CD14-positive monocyte (primary cell): ENCODE data around the gene CXCR4. TPM values are rescaled to one million over a fixed set of nuclear protein-coding genes. Genes with fewer than 3 reads are reported as not detected.

Source experiments
- DNase-seq, 3 donors: peaks; one replicate each; pipeline ENCODE4 v3.0.0-alpha.2; 2011 to 2022
- H2AFZ ChIP-seq: 2 replicates; pipeline ENCODE4 v1.6.0; 2012; ENCODE audit warnings: mild to moderate bottlenecking, low read depth, low read length, inconsistent platforms; ENCODE audit not compliant: insufficient read depth, poor library complexity, severe bottlenecking
- H3K27ac ChIP-seq, 2 donors: 1 replicate in 1 of 2; 2 replicates in 1 of 2; pipeline ENCODE4 v1.5.1; 2012 to 2013; ENCODE audit warnings: low read length in 2 of 2, control low read depth in 1 of 2, inconsistent platforms in 1 of 2, low read depth in 1 of 2, mild to moderate bottlenecking in 1 of 2
- H3K27me3 ChIP-seq, 2 donors: one replicate each; pipeline versions ENCODE4 v1.6.0 to v1.6.1; 2011 to 2013; ENCODE audit warnings: low read length in 2 of 2; ENCODE audit not compliant: control insufficient read depth in 2 of 2, insufficient read depth in 2 of 2
- H3K36me3 ChIP-seq, 2 donors: replicated peaks in 1 of 2; 1 replicate in 1 of 2; 2 replicates in 1 of 2; pipeline versions ENCODE4 v1.5.1 to v1.6.1; 2012 to 2013; ENCODE audit warnings: low read length in 2 of 2, control low read depth in 1 of 2, inconsistent platforms in 1 of 2, mild to moderate bottlenecking in 1 of 2; ENCODE audit not compliant: insufficient read depth in 2 of 2, control insufficient read depth in 1 of 2
- H3K4me1 ChIP-seq, 2 donors: 1 replicate in 1 of 2; 2 replicates in 1 of 2; pipeline versions ENCODE4 v1.5.1 to v1.6.1; 2012 to 2013; ENCODE audit warnings: low read length in 2 of 2, control low read depth in 1 of 2, inconsistent platforms in 1 of 2, mild to moderate bottlenecking in 1 of 2, moderate library complexity in 1 of 2; ENCODE audit not compliant: insufficient read depth in 2 of 2, control insufficient read depth in 1 of 2
- H3K4me2 ChIP-seq: replicated peaks from 2 replicates; pipeline ENCODE3; 2012; ENCODE audit warnings: low read length, moderate library complexity, mild to moderate bottlenecking; ENCODE audit not compliant: poor library complexity, severe bottlenecking; ENCODE audit errors: extremely low read depth
- H3K4me3 ChIP-seq, 3 experiments: fragments of 200-600 bp in 1 of 3; sonication (generic) in 1 of 3; replicated peaks in 1 of 3; 1 replicate in 2 of 3; 2 replicates in 1 of 3; pipeline ENCODE4 v1.5.1; 2011 to 2013; ENCODE audit warnings: low read length in 3 of 3, mild to moderate bottlenecking in 3 of 3, control low read depth in 2 of 3, low read depth in 2 of 3, inconsistent platforms in 1 of 3, moderate library complexity in 1 of 3
- H3K79me2 ChIP-seq: 2 replicates; pipeline ENCODE4 v1.6.0; 2012; ENCODE audit warnings: mild to moderate bottlenecking, control low read depth, inconsistent platforms, low read length, moderate library complexity; ENCODE audit not compliant: insufficient read depth
- H3K9ac ChIP-seq: 2 replicates; pipeline ENCODE4 v1.6.0; 2017; ENCODE audit warnings: low read length, mild to moderate bottlenecking; ENCODE audit not compliant: insufficient read depth, poor library complexity, severe bottlenecking
- H3K9me3 ChIP-seq, 2 donors: replicated peaks in 1 of 2; 1 replicate in 1 of 2; 2 replicates in 1 of 2; pipeline versions ENCODE4 v1.5.1 to v1.6.1; 2012 to 2013; ENCODE audit warnings: low read length in 2 of 2, control low read depth in 1 of 2; ENCODE audit not compliant: control insufficient read depth in 1 of 2, insufficient read depth in 1 of 2
- H4K20me1 ChIP-seq: 2 replicates; pipeline ENCODE4 v1.6.0; 2012; ENCODE audit warnings: mild to moderate bottlenecking, low read length, control low read depth, moderate library complexity; ENCODE audit not compliant: insufficient read depth
- H3K27ac Mint-ChIP-seq, 7 donors: one replicate each; pipeline ENCODE4 v1.8.0; 2020; ENCODE audit warnings: mild to moderate bottlenecking in 7 of 7, mixed read lengths in 7 of 7, moderate library complexity in 6 of 7, inconsistent platforms in 2 of 7
- H3K27me3 Mint-ChIP-seq, 3 donors: one replicate each; pipeline ENCODE4 v1.8.0; 2021 to 2022; ENCODE audit warnings: low read depth in 3 of 3, mild to moderate bottlenecking in 3 of 3, mixed read lengths in 3 of 3, moderate library complexity in 3 of 3, inconsistent platforms in 1 of 3
- H3K36me3 Mint-ChIP-seq, 2 donors: one replicate each; pipeline ENCODE4 v1.8.0; 2020; ENCODE audit warnings: mixed read lengths in 2 of 2, inconsistent platforms in 1 of 2, mild to moderate bottlenecking in 1 of 2
- H3K4me1 Mint-ChIP-seq: one replicate; pipeline ENCODE4 v1.8.0; 2020; ENCODE audit warnings: mild to moderate bottlenecking, mixed read lengths
- H3K4me3 Mint-ChIP-seq, 2 donors: one replicate each; pipeline ENCODE4 v1.8.0; 2020; ENCODE audit warnings: mild to moderate bottlenecking in 2 of 2, mixed read lengths in 2 of 2, moderate library complexity in 1 of 2
- H3K9me3 Mint-ChIP-seq, 7 donors: one replicate each; pipeline ENCODE4 v1.8.0; 2020 to 2022; ENCODE audit warnings: mixed read lengths in 7 of 7, mild to moderate bottlenecking in 6 of 7, moderate library complexity in 6 of 7, inconsistent platforms in 2 of 7
- WGBS: methylation state at CpG from one replicate; pipeline ENCODE4 v1.1.5; 2013; ENCODE audit warnings: missing lambda C conversion rate; ENCODE audit not compliant: insufficient coverage; 5-methylcytosine and 5-hydroxymethylcytosine counted together
- intact Hi-C, 2 donors: fragments of 100-400 bp; cut with micrococcal nuclease; formaldehyde crosslinking; loops; one replicate each; pipeline versions ENCODE4 v1.15.0 to v1.15.1; 2023
- polyA plus RNA-seq, 3 donors: library from polyadenylated mRNA; depleted of rRNA in 1 of 3; unstranded in 2 of 3; stranded (reverse) in 1 of 3; fragments of 300-500 nt in 2 of 3; fragments of >200 nt in 1 of 3; fragmentation: Illumina TruSeq in 2 of 3; gene quantifications; 1 replicate in 2 of 3; 2 replicates in 1 of 3; pipeline ENCODE4 v1.2.3, GENCODE V29; 2012 to 2021
- TF ChIP-seq, protein P1 (sequence below): fragments of 200-600 bp; IDR thresholded peaks from one replicate; pipeline ENCODE4 v1.8.0; 2022; ENCODE audit warnings: antibody characterized with exemption, mild to moderate bottlenecking

Gene CXCR4
- polyA plus RNA-seq, 3 donors, result 140 to 1,274 (median 391) TPM

DNA sequence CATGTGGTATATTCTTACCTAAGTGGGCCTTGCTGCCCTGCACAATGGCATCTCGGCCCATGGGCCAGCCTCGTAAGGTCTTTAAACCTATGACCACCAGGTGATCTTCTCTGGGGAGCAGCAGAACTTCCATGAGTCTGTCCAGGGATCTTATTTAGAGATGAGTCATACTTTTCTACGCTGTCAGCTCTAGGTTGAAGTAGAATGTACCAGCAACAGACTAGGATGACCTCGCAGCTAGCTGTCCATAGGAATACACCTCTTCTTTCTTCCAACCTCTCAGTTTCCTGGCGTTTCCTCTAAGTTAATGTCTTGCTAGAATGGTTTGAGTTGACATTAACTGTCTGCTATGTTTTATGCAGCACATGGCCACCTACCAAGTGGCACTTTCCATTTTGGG is 15.6 kb upstream of the CXCR4 start:
- H3K4me1 ChIP-seq, result peaks cover 88 to 94% of the 10 kb centered on the region in 2 donors
- no peak overlapping the region for H2AFZ ChIP-seq
- Mint-ChIP-seq H3K4me3 (no peak overlapping the region), H3K27me3 (peaks cover 0 to 2% (median under 1%) of the 10 kb centered on the region in 3 donors), H3K4me1 (peaks cover 98% of the 10 kb centered on the region), H3K36me3 (peaks cover 0 to 5% of the 10 kb centered on the region in 2 donors), H3K9me3 (peaks cover 0 to under 1% (median 0%) of the 10 kb centered on the region in 7 donors), H3K27ac (peak overlapping the region; percentile 91 to 97 (median 96))
- intact Hi-C loops, result loop anchor here (5.0 kb wide), 3 partner anchors 79 to 194 kb away; no protein-coding TSS in a partner anchor
- TF ChIP-seq, protein P1, sequence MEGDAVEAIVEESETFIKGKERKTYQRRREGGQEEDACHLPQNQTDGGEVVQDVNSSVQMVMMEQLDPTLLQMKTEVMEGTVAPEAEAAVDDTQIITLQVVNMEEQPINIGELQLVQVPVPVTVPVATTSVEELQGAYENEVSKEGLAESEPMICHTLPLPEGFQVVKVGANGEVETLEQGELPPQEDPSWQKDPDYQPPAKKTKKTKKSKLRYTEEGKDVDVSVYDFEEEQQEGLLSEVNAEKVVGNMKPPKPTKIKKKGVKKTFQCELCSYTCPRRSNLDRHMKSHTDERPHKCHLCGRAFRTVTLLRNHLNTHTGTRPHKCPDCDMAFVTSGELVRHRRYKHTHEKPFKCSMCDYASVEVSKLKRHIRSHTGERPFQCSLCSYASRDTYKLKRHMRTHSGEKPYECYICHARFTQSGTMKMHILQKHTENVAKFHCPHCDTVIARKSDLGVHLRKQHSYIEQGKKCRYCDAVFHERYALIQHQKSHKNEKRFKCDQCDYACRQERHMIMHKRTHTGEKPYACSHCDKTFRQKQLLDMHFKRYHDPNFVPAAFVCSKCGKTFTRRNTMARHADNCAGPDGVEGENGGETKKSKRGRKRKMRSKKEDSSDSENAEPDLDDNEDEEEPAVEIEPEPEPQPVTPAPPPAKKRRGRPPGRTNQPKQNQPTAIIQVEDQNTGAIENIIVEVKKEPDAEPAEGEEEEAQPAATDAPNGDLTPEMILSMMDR, result no peak
- DNase-seq, result peak in 2 of 3 donors; percentile 51 to 65
- 80% methylated on average over 1 of the region's 5 CpGs for WGBS
- no peaks in the 10 kb centered on the region for H3K27me3 ChIP-seq
- H3K27ac ChIP-seq, result peak overlapping the region; percentile 65 to 92
- H4K20me1 ChIP-seq, result no peaks in the 10 kb centered on the region
- H3K36me3 ChIP-seq, result no peaks in the 10 kb centered on the region
- no peak overlapping the region for H3K4me2 ChIP-seq
- H3K9ac ChIP-seq, result no peak overlapping the region
- no peak overlapping the region for H3K4me3 ChIP-seq
- peaks cover 37% of the 10 kb centered on the region for H3K79me2 ChIP-seq
- no peaks in the 10 kb centered on the region for H3K9me3 ChIP-seq

DNA sequence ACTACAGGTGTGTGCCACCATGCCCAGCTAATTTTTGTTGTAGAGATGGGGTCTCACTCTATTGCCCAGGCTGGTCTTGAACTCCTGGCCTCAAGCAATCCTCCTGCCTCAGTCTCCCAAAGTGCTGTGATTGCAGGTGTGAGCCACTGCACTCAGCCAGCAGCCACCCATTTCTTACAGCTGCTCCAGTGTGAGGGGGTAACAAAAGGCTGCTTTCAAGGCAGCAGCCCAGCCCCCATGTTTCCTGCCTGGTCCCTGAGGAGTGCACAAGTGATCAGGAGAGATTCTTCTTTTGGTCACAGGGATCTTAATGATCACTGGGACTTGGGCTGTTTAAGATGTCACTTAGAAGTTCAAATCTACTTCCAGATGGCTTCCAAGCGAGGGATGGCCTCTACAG is 15.2 kb upstream of the CXCR4 start:
- H3K27ac Mint-ChIP-seq, result peak overlapping the region; percentile 91 to 97 (median 96)

More for the DNA sequence above, 15.2 kb upstream of the CXCR4 start:
- H3K9me3 ChIP-seq, result no peaks in the 10 kb centered on the region
- Mint-ChIP-seq H3K4me1 (peaks cover 97% of the 10 kb centered on the region), H3K4me3 (peak overlapping the region in 1 of 2 donors; percentile 81), H3K27me3 (peaks cover 0 to 2% (median 1%) of the 10 kb centered on the region in 3 donors), H3K36me3 (peaks cover 0 to 5% of the 10 kb centered on the region in 2 donors), H3K9me3 (no peaks in the 10 kb centered on the region)
- peaks cover 84 to 90% of the 10 kb centered on the region in 2 donors for H3K4me1 ChIP-seq
- no peak overlapping the region for H3K9ac ChIP-seq
- intact Hi-C loops, result loop anchor here (5.0 kb wide), 3 partner anchors 79 to 194 kb away; no protein-coding TSS in a partner anchor
- H3K27me3 ChIP-seq, result no peaks in the 10 kb centered on the region
- 67% methylated on average over 1 of the region's 1 CpG for WGBS
- H3K79me2 ChIP-seq, result peaks cover 37% of the 10 kb centered on the region
- peak overlapping the region; percentile 65 to 92 for H3K27ac ChIP-seq
- H3K4me3 ChIP-seq, result no peak overlapping the region
- no peaks in the 10 kb centered on the region for H3K36me3 ChIP-seq
- TF ChIP-seq, protein P1, result no peak
- no peaks in the 10 kb centered on the region for H4K20me1 ChIP-seq
- no peak for DNase-seq
- H3K4me2 ChIP-seq, result no peak overlapping the region
- no peak overlapping the region for H2AFZ ChIP-seq
